Frontal cortex (tissue), 4 donors: ENCODE data around the gene DOCK6. TPM values are rescaled to one million over a fixed set of nuclear protein-coding genes. Genes with fewer than 3 reads are reported as not detected.

Source experiments
- DNase-seq, 2 donors: peaks; one replicate each; pipeline ENCODE4 v3.0.0; 2012; ENCODE audit warnings: low spot score in 2 of 2
- FAIRE-seq: peaks from 2 replicates; lab custom pipeline; 2012; peaks lifted over from hg19 to GRCh38; lab: Jason Lieb, UNC
- total RNA-seq: library from RNA; depleted of rRNA; stranded (reverse); fragments of >200 nt; gene quantifications from one replicate; pipeline ENCODE4 v1.2.3, GENCODE V29; 2014
- donor health status: control.
- donor health status: control.
- donor health status: control.

The DOCK6 gene
- total RNA-seq, 1 donor from 2014 or later: 4.1 TPM

GRCh38 chr19:11155373-11156120, 106.8 kb downstream of the DOCK6 start, which contains the start of gene SPC24:
Gene SPC24 (minus strand): TSS chr19:11155782. CDS start chr19:11155776, 6 bp downstream.
- peak; percentile 98 to 99 for DNase-seq

GRCh38 chr19:11154683-11155047, 107.7 kb downstream of the DOCK6 start:
- DNase-seq: no peak
- FAIRE-seq: no peak

More at GRCh38 chr19:11155373-11156120, 106.8 kb downstream of the DOCK6 start, which contains the start of gene SPC24:
- peak; percentile 93 for FAIRE-seq

GRCh38 chr19:11152318-11153062, 109.8 kb downstream of the DOCK6 start:
- FAIRE-seq: no peak
- DNase-seq: no peak

GRCh38 chr19:11151181-11151580, 111.1 kb downstream of the DOCK6 start:
- FAIRE-seq (no peak), DNase-seq (no peak)

Other genes starting within 250 kb of the DOCK6 start
- 28.5 TPM for gene LDLR, start 173.1 kb downstream of the DOCK6 start, total RNA-seq
- gene SPC24, start 106.7 kb downstream of the DOCK6 start, total RNA-seq: 6.9 TPM
- gene KANK2, start 65.0 kb downstream of the DOCK6 start, total RNA-seq: 7.3 TPM
- not detected for gene ANGPTL8, start 22.9 kb downstream of the DOCK6 start, total RNA-seq
- not detected for gene TSPAN16, start 33.6 kb upstream of the DOCK6 start, total RNA-seq
- gene RAB3D, start 77.1 kb upstream of the DOCK6 start, total RNA-seq: 21.6 TPM
- gene TMEM205, start 83.7 kb upstream of the DOCK6 start, total RNA-seq: 27.7 TPM
- gene CCDC159, start 84.0 kb upstream of the DOCK6 start, total RNA-seq: 2.9 TPM
- gene PLPPR2, start 92.9 kb upstream of the DOCK6 start, total RNA-seq: 30.6 TPM
- 0.82 TPM for gene SWSAP1, start 112.1 kb upstream of the DOCK6 start, total RNA-seq
- gene EPOR, start 121.8 kb upstream of the DOCK6 start, total RNA-seq: 3.3 TPM
- gene RGL3, start 156.8 kb upstream of the DOCK6 start, total RNA-seq: 0.41 TPM
- gene ODAD3, start 172.6 kb upstream of the DOCK6 start, total RNA-seq: 0.41 TPM
- gene PRKCSH, start 173.1 kb upstream of the DOCK6 start, total RNA-seq: 39.1 TPM
- gene ELAVL3, start 218.5 kb upstream of the DOCK6 start, total RNA-seq: 98.2 TPM
- 16.3 TPM for gene ZNF653, start 243.3 kb upstream of the DOCK6 start, total RNA-seq